ENCODE data around the gene KCNQ1.

GRCh38 chr11:2862395-2863275, 417.8 kb downstream of the KCNQ1 start:
- TF ChIP-seq, protein P1, sequence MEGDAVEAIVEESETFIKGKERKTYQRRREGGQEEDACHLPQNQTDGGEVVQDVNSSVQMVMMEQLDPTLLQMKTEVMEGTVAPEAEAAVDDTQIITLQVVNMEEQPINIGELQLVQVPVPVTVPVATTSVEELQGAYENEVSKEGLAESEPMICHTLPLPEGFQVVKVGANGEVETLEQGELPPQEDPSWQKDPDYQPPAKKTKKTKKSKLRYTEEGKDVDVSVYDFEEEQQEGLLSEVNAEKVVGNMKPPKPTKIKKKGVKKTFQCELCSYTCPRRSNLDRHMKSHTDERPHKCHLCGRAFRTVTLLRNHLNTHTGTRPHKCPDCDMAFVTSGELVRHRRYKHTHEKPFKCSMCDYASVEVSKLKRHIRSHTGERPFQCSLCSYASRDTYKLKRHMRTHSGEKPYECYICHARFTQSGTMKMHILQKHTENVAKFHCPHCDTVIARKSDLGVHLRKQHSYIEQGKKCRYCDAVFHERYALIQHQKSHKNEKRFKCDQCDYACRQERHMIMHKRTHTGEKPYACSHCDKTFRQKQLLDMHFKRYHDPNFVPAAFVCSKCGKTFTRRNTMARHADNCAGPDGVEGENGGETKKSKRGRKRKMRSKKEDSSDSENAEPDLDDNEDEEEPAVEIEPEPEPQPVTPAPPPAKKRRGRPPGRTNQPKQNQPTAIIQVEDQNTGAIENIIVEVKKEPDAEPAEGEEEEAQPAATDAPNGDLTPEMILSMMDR (IDR thresholded peaks at IDR 0.05), result no peak
- no peak for TF ChIP-seq POLR2A (IDR thresholded peaks at IDR 0.05)

Data from adrenal gland (tissue), 5 donors.